Kidney glomerular epithelial cell (primary cell): ENCODE measurements around the gene CORO6.
A peak's percentile ranks its signal among the peaks of the same experiment; 100 is the strongest.

Experiments used
- DNase-seq: peaks from one replicate; lab custom pipeline; 2025; lab: John Stamatoyannopoulos, UW

CORO6 gene

DNA sequence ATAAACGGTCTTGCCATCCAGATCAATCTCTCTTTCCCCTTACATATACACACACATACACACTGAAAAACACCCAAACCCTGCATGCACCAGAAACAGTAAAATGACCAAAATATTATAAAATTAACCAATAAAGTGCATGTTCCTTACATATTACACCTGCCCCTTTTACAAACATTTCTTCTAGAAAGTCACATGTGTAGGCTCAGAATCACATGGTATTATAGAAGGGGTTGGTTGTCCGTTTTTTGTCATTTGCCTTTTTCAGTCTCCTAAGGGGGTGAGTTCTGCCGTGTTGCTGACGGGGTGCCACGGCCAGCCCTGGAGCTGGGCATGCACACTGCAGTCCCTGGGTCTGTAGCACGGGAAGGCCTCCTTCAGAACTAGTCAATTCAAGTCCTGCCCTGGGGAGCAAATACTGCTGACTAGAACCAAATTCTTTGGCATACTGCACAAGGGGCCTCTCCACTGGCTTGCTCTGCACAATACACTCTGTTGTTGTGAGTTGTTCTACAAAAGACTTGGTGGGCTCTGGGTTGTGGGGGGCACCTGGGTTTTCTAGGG, 8.0 kb upstream of the CORO6 start:
- no peak for DNase-seq

DNA sequence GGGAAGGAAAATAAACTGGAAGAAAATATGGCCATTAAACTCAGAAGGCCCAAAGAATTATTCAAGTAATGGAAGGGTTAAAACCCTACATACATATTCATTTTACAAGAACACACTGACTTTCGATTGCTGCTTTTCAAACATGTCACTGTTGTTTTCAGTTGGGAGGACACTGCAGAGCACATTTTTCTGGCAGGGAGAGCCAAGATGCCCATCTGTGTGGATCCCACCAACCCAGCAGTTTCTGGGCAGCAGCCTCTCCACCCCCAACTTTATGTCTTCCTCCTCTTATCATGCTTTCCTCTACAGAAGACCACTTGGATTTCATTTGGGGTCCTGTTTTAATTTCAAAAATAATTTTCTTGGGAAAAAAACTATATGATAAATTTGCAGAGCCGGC, 7.1 kb upstream of the CORO6 start:
- DNase-seq: no peak

DNA sequence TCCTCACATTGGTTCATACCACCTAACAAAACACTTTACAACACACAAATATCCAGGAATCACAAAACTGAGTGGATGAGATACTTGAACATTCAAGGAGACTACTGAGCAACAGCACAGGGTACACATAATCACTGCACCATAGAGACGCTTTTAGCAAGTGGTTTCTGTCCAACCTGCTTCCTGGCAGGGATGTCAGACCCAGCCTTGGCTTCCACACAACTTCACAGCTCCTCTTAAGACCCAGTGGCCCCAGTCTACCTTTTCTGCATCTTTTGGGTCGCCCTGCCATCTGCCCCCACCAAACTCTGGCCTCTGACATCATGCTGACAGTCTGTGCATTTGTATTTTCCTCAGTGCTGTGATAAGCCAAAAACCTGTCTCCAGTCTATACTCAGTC, 5.9 kb upstream of the CORO6 start:
- DNase-seq: no peak

DNA sequence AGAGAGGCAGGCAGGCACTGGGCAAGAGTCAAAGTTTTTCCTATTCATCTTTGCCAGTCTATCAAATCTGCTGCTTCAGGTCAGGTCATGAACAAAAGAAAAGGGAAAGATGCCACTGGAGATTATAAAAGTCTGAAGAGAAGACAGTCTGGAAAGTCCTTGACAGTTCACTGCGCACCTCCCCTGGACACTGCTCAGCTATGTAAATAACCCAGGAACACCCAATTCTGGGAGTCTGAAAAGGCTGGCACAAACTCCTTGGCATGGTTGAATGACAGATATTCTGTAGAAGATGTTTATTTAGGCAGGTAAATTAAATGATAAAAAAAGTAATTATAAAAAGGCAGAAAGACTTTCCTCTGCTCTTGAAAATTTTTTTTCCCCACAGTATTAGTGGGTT, 5.2 kb upstream of the CORO6 start:
- DNase-seq: no peak

DNA sequence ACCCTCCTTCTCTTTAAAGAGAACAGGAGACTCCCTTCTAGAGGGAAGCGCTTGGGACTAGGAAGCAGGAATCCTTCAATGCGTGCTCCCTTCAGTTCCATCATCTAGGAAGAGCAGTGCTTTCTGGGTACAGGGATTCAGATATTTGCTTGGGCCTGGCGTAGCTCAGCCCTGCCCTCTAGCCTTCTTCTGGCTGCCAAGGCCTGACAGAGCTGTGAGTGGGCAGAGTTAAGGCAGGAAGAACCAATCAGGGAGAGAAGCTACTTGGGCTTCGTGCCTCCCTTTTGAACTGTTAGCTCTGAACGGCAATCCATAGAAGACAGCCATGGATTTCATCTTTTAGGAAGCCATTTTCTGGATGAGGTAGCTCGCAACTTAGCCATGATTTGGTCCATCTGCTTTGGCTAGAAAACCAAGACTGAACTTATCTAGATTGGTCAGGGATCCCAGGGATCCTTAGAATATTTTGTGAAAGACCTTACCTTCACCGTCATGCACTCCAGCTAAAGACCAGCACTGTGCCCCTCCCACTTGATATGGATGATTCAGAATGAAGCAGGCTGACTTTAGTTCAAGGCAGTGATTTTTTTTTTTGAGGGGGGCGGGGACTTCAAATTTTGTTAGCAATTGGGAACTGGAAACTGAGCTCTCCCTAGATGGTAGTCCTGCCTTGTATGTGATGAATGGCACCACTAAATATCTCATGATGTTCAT, 2.5 kb upstream of the CORO6 start:
- no peak for DNase-seq

DNA sequence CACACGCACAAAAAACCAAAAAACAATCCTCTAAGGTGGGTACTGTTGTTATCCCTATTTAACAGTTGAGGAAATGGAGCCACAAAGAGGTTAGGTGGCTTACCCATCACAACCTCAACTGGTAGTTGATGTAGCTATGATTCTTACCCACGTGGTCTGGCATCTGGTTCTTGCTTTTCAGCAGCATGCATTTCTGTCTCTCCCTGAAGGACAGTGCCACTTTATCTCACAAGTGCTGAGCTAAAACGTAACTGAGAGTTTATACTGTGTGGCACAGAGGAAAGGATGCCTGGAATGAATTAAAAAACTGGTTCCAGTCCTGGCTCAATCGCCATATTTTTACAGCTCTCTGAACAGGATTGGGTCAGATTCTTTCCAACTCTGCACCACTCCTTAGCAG, 1.9 kb upstream of the CORO6 start:
- DNase-seq: no peak

DNA sequence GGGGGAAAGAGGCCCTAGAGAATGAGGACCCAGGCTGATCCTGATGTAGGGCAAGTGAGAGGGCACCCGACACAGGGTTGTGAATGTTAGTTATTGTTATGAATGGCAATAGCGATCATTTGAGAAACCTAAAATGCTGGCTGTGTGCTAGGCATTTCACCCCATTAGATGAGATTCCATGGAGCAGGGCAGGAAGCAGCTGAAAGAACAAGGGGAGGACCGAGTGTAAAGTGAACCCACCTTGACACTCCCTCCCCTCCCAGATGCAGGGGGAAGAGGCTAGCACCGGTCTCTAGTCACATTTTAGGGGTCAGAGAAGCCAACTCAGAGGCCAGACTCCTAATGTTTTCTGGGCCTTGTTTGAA, 553 bp upstream of the CORO6 start:
- no peak for DNase-seq

DNA sequence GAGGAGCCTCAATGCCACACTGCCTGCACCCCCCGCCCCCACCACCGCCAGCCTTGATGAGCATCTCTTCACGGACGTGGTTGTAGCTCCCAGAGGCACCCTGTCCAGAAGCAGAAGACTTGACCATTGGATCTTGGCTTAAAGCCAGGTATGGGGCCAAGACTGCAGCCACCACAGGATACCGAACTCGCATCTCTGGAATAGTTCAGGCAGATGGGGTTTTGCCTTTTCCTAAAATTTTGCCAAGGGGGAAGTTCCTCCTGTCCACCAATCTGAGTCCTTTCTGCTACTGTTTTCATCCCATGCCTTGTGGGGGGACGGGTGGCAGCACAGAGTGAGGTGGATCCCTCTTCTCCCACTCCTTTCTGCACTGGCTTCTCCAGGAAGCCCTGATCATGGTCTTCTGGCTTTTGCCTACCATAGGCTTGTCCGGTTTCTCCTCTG, 939 bp downstream of the CORO6 start:
- no peak for DNase-seq

DNA sequence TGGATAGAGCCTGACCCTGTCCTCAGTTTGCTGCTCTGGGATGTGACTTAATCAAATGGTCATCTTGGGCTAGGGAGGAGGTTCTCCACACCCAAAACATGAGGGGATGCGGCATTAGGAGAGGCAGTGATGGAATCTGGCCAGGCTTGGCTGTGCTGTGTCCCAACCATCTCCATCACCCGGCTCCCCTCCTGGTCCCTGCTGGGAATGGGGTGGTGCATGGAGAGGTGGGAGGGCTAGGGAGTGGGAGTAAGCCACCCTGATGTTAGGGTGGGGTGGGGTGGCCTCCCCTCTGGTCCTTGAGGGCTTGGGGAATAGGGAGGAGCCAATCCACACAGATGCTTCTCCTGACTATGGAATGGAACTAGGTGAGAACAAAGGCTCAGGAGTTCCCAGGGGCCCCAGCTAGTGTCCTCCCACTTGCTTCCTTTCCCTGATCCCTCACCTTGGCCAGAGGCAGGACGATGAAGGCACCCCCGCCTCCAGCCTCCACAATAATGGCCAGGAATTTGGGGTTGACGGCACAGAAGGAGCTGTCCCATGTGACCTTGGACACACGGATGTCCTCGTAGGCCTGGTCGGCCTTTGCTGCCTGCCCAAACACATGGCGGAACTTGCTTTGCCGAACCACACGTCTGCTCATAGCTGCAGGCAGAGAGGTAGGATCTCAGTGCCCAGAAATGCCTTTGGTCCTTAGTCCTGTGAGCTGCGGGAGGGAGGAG, 1.8 kb downstream of the CORO6 start:
- no peak for DNase-seq

DNA sequence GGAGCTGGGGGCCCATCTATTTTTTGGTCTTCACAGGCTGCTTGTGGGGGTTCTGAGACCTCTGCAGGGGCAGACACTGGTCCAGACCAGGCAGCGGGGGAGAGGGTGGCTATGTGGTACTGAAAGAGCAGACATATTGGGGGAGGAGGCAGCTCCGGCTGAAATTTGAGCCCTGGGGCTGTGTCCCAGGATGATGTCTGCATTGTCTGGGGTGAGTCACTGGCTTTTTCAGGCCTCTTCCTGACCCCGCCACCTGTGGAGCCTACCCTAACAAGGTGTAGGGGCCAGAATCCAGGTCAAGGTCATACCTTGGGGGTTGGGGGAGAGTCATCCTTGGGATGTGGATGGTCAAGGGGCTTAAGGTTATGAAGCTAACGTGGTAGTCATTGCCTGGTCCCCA, 2.4 kb downstream of the CORO6 start:
- no peak for DNase-seq

DNA sequence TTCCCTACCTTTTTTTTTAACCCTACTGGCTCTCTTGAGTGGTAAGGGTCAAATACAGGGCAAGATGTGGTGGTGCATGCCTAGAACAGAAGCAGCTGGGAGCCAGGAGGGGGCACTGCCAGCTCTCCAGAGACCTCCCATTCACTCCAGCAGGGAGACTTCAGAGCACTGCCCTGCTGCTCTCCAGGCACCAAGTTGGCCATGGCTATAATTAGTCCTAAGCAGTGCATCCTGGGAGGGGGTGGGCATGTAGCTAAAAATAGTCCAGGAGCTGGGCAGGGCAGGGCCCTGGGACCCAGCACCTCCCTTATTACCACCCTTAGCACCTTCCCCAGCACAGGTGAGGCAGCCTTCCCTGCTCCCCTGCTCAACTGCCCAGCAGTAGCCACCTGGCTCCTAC, 3.5 kb downstream of the CORO6 start:
- DNase-seq: no peak

DNA sequence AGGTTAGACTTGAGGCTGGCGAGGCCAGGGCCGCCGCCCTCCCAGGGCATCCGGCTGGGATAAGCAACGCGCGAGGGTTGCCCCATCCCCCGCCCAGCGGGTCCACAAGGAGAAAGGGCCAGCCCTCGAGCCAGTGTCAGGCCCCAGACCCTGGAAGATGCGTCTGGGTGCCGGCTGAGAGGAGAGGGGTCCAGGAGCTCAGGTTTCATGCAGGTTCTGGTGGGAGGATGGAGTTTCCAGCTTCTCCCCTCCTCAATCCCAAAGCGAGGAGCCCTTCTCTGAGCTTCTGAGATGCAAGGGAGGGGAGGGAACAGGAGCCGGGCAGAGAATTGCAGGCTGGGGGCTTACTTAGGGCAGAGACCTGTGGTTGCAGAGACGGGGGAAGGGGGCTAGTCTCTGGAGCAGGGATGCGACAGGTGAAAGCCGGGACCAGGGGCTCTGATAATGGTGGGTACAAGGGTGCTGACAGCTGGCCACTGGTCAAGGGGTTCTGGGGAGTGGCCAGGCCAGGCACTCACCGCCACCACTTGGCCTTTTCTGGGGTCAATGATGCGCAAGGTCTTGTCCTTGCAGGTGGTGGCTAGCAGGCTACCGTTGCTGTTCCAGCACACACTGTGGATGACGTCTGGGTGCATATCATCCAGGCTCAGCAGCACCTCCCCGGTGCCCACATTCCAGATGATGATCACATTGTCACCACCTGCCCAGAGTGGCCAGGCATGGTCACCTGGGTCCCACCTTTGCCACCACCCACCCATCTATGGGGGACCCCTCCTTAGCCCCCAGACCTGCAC, 4.2 kb downstream of the CORO6 start:
- DNase-seq: no peak

DNA sequence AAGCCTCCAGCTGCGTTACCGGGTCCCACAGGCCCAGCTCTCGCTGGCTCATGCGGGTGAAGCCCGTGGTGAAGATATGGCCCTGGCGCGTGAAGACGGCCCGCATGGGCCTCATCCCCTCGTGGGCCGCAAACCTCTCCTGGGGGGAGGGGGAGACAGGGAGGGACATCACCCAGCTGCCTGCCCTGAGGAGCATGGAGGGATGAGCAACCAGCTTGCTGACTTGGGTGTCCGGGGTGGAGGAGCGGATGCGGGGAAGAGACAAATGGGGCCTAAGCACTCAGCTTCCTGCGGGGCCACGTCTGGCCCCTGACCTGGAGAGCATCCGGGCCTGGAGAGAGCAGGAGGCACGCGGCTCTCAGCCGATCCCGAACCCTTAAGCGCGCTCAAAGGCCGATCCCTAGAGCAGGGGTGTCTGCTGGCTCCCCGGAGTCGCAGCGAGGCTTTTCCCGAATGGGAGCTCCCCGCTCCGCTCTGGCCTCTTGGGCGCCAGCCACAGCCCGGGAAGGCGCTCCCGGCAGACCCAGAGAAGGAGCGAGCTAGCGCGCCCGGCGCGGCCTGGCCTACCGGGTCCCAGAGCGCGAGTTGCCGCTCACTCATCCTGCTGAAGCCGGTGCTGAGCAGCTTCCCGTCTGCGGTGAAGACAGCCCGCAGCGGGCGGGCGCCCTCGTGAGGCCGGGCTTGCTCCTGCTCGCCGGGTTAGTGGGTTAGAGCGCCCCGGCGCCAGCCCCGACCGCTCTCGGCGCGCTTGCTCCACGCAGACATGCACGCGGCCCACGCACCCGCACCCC, 5.0 kb downstream of the CORO6 start:
- DNase-seq: no peak

DNA sequence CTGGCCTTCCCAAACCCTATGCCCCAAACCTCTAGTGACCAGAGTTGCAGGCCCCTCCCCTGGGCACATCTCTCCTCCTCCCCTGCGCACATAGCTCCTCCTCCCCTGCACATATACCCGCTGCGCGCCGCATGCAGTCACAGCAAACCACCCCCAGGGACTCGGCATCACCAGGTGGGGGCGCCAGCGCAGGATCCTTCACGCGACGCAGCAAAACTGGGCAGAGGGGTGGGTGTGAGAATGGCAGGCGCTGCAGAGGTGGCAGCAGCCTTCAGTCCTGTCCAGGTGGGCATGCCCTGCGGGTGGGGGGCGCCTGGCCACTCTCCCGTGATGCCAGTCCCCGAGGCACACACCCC, 5.6 kb downstream of the CORO6 start:
- DNase-seq: peak; percentile 18

DNA sequence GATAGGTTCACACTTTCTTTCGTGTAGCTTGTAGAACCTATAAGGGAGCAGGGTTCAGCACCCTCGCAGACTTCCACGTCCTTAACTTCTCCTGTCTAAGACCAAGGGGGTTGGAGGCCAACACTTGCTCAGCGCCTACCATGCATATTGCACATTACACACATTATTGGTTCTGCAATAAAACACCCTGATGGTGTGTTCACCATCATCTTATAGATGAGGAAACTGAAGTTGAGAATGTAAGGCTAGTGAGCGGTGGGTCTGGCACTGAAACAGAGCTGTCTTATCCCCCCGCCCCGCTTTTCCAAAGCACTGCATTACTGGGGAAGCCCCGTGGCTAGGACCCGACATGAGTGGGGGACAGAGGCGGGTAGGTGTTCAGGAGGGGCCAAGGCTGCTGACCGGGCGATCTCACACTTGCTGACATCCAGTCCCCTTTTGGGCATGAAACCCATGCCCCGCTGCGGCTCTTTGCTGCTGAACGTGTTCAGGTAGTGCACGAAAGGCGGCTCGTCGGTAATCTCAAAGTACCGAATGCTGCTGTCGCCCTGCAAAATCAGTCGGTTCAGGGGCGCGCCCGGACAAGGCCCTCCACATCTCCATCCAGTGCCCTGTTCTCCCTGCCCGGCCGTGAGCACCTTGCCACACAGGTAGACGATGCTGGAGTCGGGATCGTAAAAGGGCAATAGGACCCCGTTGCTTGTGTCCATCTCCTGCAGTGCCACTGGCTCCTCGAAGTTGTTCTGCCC, 6.2 kb downstream of the CORO6 start:
- no peak for DNase-seq

DNA sequence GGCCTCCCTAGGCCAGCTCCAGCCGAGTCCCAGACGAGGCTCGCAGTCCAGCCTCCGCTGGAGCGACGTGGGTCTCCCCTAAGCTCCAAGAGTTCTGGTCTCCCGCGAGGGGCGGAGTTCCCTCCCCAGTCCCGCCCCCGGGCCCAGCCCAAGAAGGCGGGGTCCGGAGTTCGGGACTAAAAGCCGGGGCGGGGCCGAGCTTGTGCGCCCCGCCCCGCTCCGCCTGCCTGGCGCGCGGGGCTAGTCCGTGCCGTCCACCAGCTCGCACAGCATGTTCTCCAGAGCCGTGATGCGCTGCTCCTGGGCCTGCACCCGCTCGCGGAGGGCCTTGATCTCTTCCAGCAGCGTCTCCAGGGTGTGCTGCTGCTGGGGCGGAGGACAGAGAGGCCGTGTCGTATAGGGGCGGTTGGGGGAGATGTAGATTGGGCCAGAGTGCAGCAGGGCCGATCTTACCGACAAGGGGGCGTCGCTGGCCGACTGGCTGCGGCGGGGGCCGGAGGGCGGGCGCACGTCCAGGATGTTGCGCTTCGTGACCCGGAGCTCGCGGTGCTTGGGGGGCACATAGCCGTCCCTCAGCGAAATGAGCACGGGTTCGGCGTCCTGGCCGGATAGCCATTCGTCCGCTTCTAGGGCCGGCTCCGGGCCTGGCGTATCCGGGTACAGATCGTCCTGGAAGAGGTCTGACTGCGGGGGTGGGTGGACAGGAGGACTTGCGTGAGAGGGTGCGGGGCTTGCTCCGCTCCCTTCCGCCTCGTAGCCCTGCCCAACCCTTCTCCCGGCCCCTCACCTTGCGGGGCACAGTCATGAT, 7.0 kb downstream of the CORO6 start:
- peak; percentile 41 for DNase-seq

DNA sequence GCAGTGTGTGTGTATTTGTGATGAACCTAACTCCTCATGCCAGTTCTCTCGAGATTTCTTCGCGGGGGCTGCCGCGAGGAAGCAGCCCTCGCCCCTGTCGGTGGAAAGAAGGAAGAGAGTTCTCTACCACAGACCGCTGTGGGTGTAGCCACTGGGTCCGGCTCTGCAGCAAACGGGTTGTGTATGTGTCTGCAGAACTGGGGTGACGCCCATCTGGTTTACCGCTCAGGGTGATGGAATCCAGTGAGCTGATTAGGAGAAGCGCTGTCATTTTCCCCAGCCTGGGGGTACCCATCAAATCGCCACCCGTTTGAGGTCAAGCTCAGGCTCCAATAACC, 7.7 kb downstream of the CORO6 start:
- no peak for DNase-seq

DNA sequence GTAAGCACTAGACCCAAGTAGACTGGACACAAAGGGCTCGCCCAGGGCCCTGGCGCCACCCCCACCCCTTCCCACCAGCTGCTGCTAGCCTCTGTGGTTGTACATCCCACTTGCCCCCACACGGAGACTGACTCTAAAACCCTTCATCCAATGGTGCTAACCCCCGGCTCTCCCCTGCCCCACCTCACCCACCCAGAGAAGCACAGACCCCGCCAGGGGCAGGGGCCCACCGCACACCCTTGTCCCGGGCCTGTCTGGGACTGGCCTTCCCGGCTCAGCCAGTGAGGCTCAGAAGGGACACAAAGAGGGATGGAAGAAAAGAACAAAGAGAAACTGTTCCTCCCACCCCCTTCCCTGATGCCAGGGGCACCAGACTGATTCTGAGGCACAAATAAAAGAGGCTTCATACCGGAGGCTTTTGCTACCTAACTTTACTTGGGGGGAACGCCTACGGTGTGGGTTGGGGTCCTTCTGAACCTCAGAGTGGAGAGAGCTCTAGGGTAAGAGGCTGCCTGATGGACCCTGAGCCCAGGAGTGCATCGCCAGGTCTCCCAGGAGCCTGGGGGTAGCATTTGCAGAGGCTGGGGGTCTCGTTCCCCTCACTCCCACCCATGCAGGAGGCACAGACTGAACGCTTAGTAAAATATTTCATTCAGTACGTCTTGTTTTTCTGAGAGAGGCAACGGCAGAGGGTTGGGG, 8.2 kb downstream of the CORO6 start:
- no peak for DNase-seq

DNA sequence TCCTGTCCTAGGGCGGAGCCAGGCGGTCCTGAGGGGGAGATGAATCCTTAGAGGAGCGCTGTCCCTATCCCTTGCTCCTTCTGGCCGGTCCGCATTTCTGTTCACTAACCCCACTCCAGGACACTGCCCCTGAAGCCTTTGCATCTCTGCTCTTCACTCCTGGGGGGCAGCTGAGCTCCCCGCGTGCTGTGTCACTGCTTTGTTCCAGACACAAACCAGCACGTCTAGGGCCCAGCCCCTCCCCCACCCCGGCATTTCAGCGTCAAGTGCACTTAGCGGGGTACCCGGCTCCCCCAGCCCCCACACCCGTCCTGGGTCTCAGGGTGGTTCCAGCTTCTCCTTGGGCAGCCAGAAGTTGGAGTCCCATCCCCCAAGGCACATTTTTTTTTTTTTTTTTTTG, 8.9 kb downstream of the CORO6 start:
- DNase-seq: no peak

DNA sequence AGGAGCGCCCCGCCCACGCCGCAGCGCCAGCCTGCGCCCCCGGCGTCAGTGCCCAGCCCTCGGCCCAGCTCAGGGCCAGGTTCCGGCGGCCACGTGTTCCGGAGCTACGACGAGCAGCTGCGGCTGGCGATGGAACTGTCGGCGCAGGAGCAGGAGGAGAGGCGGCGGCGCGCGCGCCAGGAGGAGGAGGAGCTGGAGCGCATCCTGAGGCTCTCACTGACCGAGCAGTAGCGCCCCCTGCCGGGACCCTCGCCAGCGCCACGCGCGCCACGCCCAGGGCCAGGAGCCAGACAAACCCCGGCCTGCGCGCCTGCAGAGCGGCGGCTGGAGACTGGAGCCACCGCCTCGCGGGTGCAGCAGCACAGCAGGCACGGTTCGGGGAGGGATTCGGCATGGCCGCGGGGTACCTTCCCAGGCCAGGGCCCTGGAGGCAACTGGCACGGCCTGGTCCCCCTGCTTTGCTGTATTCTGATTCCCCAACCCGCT, 9.3 kb downstream of the CORO6 start:
- peak; percentile 79 for DNase-seq
